AG09319 (cell line): ENCODE results near the gene RFPL1.

Experiments used
- DNase-seq: peaks from one replicate; pipeline ENCODE4 v3.0.0-alpha.2; 2010; ENCODE audit warnings: low read depth; ENCODE audit errors: extremely low read depth
- TF ChIP-seq, protein P1 (sequence below): IDR thresholded peaks from 2 replicates; pipeline ENCODE4 v1.5.1; 2011; ENCODE audit warnings: low read depth, mild to moderate bottlenecking, inconsistent platforms, low read length, moderate library complexity

RFPL1 gene

DNA sequence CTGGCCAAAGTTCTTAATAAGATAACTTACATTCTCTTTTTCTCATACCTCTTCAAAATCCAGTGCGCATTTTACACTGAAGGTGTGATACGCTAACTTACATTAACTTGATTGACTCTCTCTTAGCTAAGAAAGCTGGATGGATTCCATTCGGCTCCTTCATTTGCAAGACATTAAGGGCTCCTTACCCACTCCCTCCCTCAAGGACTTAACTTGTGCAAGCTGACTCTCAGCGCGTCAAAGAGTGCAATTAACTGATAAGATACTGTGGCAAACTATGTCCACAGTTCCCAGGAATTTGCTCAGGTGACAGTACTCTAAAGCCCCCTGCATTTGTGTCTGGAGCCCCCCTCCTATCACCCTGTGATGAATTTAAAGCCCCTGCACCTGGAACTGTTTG is 6.4 kb upstream of the RFPL1 start:
- DNase-seq = no peak
- TF ChIP-seq, protein P1, sequence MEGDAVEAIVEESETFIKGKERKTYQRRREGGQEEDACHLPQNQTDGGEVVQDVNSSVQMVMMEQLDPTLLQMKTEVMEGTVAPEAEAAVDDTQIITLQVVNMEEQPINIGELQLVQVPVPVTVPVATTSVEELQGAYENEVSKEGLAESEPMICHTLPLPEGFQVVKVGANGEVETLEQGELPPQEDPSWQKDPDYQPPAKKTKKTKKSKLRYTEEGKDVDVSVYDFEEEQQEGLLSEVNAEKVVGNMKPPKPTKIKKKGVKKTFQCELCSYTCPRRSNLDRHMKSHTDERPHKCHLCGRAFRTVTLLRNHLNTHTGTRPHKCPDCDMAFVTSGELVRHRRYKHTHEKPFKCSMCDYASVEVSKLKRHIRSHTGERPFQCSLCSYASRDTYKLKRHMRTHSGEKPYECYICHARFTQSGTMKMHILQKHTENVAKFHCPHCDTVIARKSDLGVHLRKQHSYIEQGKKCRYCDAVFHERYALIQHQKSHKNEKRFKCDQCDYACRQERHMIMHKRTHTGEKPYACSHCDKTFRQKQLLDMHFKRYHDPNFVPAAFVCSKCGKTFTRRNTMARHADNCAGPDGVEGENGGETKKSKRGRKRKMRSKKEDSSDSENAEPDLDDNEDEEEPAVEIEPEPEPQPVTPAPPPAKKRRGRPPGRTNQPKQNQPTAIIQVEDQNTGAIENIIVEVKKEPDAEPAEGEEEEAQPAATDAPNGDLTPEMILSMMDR = no peak

DNA sequence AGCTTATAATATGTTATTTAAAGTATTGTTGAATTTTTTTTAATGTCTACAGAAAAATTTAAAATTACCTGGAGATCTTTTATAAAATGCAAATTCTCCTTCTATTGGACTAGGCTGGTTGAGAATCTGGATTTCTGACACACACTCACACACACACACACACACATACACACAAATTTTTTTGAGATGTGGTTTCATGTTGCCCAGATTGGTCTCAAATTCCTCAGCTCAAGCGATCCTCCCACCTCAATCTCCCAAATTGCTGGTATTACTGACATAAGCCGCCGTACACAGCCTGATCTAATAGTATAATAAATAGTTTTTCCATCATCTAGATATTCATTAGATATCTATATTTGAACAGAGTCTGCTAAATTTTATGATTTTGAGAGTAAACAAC is 4.5 kb upstream of the RFPL1 start:
- TF ChIP-seq, protein P1 = no peak
- DNase-seq = no peak

DNA sequence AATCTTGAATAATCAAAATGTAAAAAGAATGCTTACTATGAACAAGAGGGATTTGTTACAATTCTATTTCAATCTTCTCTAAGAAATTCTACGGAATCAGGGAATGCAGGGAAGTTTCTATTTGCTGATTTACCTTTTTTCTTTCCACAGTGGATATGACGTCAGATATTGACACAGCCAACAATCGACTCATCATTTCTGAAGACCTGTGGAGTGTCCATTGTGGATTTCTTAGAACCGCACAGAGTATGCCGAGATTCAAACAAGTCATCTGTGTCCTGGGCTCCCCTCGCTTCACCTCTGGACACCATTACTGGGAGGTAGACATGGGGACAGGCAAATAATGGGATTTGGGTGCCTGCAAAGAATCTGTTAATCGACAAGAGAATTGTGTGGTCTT is 4.1 kb upstream of the RFPL1 start:
- no peak for DNase-seq
- TF ChIP-seq, protein P1 = no peak

DNA sequence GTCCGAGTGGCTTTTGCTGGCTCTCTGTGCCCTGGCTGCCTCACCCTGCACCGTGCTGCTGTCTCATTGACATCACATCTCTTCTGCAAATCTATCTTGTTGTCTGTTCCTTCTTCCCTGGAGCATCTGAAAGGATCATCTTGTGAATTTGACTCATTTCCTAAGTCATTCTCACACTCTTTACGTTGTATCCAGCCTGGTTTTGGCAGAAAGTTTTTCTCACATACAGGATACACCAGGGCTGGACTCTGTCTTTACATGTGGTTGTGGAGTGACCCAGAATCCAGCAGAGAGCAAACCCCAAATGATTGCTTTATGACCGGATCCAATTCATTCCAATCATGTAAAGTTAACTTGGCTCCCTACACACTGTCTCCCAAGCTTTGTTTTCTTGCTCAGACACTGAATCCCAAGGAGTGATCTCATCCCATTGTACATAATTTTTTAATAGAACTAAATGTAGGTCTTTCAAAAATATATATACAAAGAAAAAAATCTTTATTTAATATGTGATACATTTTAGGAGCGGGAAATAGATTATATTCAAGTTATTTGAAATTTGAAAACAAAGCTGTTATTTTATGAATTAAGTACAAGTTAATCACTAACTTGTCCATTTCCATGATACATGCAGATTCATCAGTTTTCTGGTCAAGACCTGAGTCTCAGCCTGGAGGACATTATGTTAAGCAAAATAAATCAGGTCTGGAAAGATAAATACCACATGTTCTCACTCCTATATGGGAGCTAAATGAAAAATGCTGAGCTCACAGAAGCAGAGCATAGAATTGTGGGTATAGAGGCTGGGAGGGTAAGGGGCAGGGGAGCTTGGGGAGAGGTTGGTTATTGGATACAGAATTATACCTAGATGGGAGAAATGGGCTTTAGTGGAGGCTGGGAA is 2.9 kb upstream of the RFPL1 start:
- DNase-seq = no peak
- TF ChIP-seq, protein P1 = no peak

DNA sequence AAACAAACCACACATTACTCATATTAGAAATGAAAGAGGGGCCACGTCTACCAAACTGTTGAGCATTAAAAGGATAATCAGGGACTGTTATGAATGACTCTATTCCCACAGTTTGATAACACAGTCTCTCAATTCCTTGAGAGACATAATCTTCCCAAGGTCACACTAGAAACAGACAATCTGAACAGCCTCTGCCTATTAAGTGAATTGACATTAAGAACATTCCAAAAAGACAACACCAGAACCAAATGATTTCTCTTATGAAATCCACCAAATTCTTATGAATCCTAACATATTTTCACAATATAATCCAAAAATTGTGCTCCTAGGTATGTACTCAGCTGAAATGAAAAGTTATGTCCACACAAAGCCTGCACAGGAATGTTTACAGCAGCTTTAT is 4.6 kb downstream of the RFPL1 start:
- DNase-seq = no peak
- TF ChIP-seq, protein P1 = no peak

DNA sequence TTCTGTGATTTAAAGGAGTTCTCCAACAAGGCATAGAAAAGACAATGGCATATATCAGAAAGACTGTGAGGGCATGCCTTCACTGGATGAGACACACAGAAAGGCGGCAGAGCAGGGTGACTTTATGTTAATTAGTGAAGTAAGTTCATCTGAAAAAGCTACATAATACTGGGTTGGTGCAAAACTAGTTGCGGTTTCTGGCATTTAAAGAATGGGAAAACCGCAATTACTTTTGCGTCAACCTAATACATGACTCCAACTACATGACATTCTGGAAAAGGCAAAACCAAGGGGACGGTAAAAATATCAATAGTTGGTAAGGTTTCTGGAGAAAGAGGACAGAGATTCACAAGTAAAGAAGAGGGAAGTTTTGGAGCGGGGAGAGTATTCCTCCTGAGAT is 5.1 kb downstream of the RFPL1 start:
- TF ChIP-seq, protein P1 = no peak
- no peak for DNase-seq

DNA sequence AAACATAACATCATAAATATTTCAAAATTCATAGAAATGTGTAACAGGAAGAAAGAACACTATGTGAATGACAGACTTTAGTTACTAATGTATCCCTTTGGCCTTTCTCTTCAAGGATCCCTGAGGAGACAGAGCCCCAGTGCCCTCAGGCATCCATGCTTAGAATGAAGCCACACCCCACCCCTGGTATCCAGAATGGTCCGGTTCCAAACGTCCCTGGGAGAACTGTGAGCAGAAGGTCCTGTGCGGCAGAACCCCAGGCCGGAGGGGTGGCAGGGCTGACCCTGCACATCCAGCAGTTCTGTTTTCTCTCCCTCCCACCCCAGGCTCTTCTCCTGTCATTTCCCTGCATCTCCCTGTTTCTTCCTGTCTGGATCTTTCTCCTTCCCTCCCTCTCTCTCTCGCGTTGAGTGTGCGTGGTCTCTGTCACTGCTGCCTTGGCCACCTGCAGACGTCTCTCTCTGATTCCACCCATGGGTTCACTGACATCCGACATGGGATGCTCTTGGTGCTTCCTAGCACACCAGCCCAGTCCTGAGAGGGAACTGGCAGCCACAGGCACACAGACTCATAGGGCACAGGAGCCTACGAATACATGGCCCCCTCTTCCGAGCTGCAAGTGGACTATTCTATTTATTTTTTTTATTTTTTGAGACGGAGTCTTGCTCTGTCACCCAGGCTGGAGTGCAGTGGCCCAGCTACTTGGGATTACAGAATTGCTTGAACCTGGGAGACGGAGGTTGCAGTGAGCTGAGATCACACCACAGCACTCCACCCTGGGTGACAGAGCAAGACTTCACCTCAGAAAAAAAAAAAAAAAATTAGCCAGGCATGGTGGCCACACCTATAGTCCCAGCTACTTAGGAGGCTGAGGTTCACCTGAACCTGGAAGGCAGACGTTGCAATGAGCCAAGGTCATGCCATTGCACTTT is 5.7 kb downstream of the RFPL1 start:
- no peak for DNase-seq

More for the DNA sequence above, 5.7 kb downstream of the RFPL1 start:
- TF ChIP-seq, protein P1 = no peak
